Loucy (cell line): ENCODE data around the gene TRPM6.

Source experiments
- CTCF ChIP-seq: fragments of 200-600 bp; sonication (generic); conservative IDR thresholded peaks from 2 replicates; pipeline ENCODE4 v1.5.1; 2014; ENCODE audit warnings: mild to moderate bottlenecking, antibody characterized with exemption, low read length
- EZH2phosphoT487 ChIP-seq: fragments of 200-600 bp; IDR thresholded peaks from 2 replicates; pipeline ENCODE4 v1.6.1; 2018; ENCODE audit warnings: antibody characterized with exemption, mild to moderate bottlenecking, moderate library complexity, borderline replicate concordance

DNA sequence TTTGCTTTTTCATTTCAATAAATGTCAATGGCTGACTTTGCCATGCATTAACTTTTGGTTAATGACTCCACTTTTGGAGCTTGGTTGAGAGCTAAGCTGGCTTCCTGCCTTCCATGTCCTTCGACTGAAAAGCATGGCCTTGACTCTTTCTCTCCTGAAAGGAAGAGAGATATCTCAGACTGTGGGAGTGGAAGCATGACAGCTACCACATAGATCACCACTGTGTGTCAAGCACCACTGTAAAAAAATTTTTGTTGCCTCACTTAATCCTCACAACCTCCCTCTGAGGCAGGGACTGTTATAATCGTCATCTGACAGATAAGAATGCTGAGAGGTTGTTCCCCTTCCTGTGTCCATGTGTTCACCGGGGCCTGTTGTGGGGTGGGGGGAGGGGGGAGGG, 205.8 kb downstream of the TRPM6 start:
- TF ChIP-seq CTCF (no peak), EZH2phosphoT487 (no peak)
